Stomach smooth muscle (tissue), 2 donors: ENCODE results near the gene ETNK2.
A peak's percentile ranks its signal among the peaks of the same experiment; 100 is the strongest.

Experiments used
- H3K27ac ChIP-seq: one replicate; pipeline ENCODE4 v1.7.0; 2013; ENCODE audit warnings: mild to moderate bottlenecking, low read length, inconsistent platforms
- H3K27me3 ChIP-seq, 2 donors: one replicate each; pipeline ENCODE4 v1.7.0; 2013; ENCODE audit warnings: low read length in 2 of 2; ENCODE audit not compliant: insufficient read depth in 2 of 2, control insufficient read depth in 1 of 2
- H3K36me3 ChIP-seq, 2 donors: one replicate each; pipeline ENCODE4 v1.7.0; 2013; ENCODE audit warnings: low read length in 2 of 2; ENCODE audit not compliant: control insufficient read depth in 2 of 2, insufficient read depth in 2 of 2
- H3K4me1 ChIP-seq: one replicate; pipeline ENCODE4 v1.7.0; 2013; ENCODE audit warnings: low read length; ENCODE audit not compliant: control insufficient read depth, insufficient read depth
- H3K4me3 ChIP-seq, 2 donors: one replicate each; pipeline ENCODE4 v1.7.0; 2013; ENCODE audit warnings: low read length in 2 of 2
- H3K9ac ChIP-seq, 2 donors: one replicate each; pipeline ENCODE4 v1.7.0; 2013; ENCODE audit warnings: low read length in 2 of 2, mild to moderate bottlenecking in 1 of 2
- H3K9me3 ChIP-seq, 2 donors: one replicate each; pipeline ENCODE4 v1.7.0; 2013; ENCODE audit warnings: low read length in 2 of 2; ENCODE audit not compliant: control insufficient read depth in 2 of 2
- donor health status: healthy.
- donor health status: Pancreatic carcinoma.

The ETNK2 gene

DNA sequence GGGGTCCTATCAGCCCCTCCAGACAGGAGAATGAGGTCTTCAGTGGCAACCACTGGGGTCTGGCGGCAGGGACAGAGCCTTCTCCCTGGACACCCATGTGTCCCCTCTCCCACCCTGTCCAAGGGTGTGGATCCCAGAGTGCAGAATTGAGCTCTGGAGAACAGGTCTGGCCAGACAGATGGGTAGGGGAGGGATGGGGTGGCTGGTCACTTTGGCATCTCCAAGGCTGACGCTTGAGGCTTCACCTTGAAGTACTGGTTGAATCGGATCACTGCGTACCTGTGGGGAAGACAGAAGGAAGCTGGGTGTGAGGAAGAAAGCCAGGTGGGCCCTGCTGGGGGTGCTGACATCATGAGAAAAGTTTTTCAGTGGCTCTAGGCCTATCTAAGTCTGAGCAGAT, 19.9 kb downstream of the ETNK2 start:
- H3K4me3 ChIP-seq, result no peak overlapping the region
- H3K9me3 ChIP-seq, result no peaks in the 10 kb centered on the region
- H3K4me1 ChIP-seq, result peaks cover 14% of the 10 kb centered on the region
- H3K27me3 ChIP-seq, result no peaks in the 10 kb centered on the region
- peaks cover 0 to 4% of the 10 kb centered on the region in 2 donors for H3K36me3 ChIP-seq
- no peak overlapping the region for H3K27ac ChIP-seq
- H3K9ac ChIP-seq, result no peak overlapping the region

- H3K4me3 ChIP-seq, result no peak overlapping the region
- peaks cover 19% of the 10 kb centered on the region for H3K4me1 ChIP-seq
Measured at GRCh38 chr1:204130981-204131892, 20.6 kb downstream of the ETNK2 start.

DNA sequence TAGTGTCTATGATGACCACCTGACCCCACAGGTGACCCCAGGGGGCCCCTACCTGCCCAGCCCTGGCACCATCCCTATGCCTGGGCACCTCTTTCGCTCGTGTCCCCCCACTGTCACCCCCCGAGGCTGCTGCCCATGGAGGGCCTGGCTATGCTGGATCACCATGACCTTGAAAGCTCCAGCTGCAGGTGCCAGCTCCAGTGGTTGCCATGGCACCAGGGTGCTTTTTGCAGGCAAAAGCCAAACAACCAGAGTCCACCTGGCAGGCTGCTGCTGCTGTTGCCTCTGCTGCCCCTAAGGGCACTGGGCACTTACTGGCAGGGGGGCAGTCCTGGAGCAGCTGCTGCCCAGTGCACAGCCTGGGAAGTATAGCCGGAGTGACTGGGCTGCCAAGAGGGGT, 21.7 kb downstream of the ETNK2 start:
- peaks cover 0 to 4% of the 10 kb centered on the region in 2 donors for H3K36me3 ChIP-seq
- no peaks in the 10 kb centered on the region for H3K27me3 ChIP-seq
- peaks cover 19% of the 10 kb centered on the region for H3K4me1 ChIP-seq
- H3K27ac ChIP-seq, result no peak overlapping the region
- no peak overlapping the region for H3K9ac ChIP-seq
- no peak overlapping the region for H3K4me3 ChIP-seq
- H3K9me3 ChIP-seq, result no peaks in the 10 kb centered on the region

More at GRCh38 chr1:204130981-204131892, 20.6 kb downstream of the ETNK2 start:
- H3K36me3 ChIP-seq, result peaks cover 0 to 4% of the 10 kb centered on the region in 2 donors
- H3K9ac ChIP-seq, result no peak overlapping the region
- H3K9me3 ChIP-seq, result no peaks in the 10 kb centered on the region
- no peaks in the 10 kb centered on the region for H3K27me3 ChIP-seq
- H3K27ac ChIP-seq, result no peak overlapping the region

GRCh38 chr1:204128964-204129896, 22.6 kb downstream of the ETNK2 start:
- H3K4me3 ChIP-seq, result peak overlapping the region in 1 of 2 donors; percentile 49
- peaks cover 19% of the 10 kb centered on the region for H3K4me1 ChIP-seq
- peak overlapping the region; percentile 2 to 29 for H3K9ac ChIP-seq
- H3K27me3 ChIP-seq, result no peaks in the 10 kb centered on the region
- no peak overlapping the region for H3K27ac ChIP-seq
- no peaks in the 10 kb centered on the region for H3K36me3 ChIP-seq
- H3K9me3 ChIP-seq, result no peaks in the 10 kb centered on the region

- Histone ChIP-seq H3K27ac (no peak overlapping the region), H3K36me3 (peaks cover 0 to 3% of the 10 kb centered on the region in 2 donors), H3K27me3 (peaks cover 0 to 2% of the 10 kb centered on the region in 2 donors), H3K4me1 (peaks cover 19% of the 10 kb centered on the region), H3K4me3 (peak overlapping the region in 1 of 2 donors; percentile 49), H3K9me3 (no peaks in the 10 kb centered on the region), H3K9ac (peak overlapping the region in 1 of 2 donors; percentile 29)
Measured at GRCh38 chr1:204128464-204128963, 23.3 kb downstream of the ETNK2 start.

DNA sequence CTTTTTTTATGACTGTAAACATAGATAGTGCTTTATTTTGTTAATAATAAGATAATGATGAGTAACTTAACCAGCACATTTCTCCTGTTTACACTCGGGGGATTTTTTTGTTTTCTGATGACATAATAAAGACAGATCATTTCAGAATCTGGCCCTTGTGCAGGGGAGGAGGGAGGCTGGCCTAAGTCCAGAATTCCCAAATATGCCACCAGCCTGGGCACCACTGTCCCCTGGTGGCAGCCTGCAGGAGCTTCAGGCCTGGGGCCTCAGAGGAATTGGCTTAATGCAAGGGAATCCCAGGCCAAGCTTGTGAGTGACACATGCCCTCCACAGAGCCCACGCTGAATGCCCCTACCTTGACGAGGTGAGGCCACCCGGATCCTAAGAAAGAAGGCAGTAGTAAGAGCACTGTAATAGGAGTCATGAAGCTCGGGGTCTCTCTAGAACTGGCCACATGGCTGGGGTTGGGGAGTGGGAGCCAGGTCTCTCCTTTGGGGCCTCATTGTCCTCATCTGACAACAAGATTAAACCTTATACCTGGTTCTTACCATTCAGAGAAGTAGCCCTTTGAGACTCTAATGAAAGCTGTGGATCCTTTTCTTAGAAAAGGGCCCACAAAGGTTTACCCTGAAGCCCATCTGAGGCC, 24.1 kb downstream of the ETNK2 start:
- Histone ChIP-seq H3K36me3 (peaks cover 0 to 3% of the 10 kb centered on the region in 2 donors), H3K9ac (no peak overlapping the region), H3K9me3 (no peaks in the 10 kb centered on the region), H3K4me1 (peaks cover 19% of the 10 kb centered on the region), H3K4me3 (no peak overlapping the region), H3K27me3 (peaks cover 0 to 2% of the 10 kb centered on the region in 2 donors), H3K27ac (no peak overlapping the region)

GRCh38 chr1:204126956-204127355, 24.9 kb downstream of the ETNK2 start:
- peaks cover 19% of the 10 kb centered on the region for H3K4me1 ChIP-seq
- no peak overlapping the region for H3K9ac ChIP-seq
- peaks cover 0 to 6% of the 10 kb centered on the region in 2 donors for H3K36me3 ChIP-seq
- no peak overlapping the region for H3K4me3 ChIP-seq
- H3K27ac ChIP-seq, result no peak overlapping the region
- H3K27me3 ChIP-seq, result peaks cover 0 to 2% of the 10 kb centered on the region in 2 donors
- no peaks in the 10 kb centered on the region for H3K9me3 ChIP-seq

GRCh38 chr1:204126386-204126785, 25.5 kb downstream of the ETNK2 start:
- Histone ChIP-seq H3K9ac (no peak overlapping the region), H3K4me1 (peaks cover 19% of the 10 kb centered on the region), H3K27ac (no peak overlapping the region), H3K4me3 (no peak overlapping the region), H3K9me3 (no peaks in the 10 kb centered on the region), H3K27me3 (peaks cover 0 to 2% of the 10 kb centered on the region in 2 donors), H3K36me3 (peaks cover 0 to 6% of the 10 kb centered on the region in 2 donors)

GRCh38 chr1:204125759-204126351, 26.0 kb downstream of the ETNK2 start:
- H3K9ac ChIP-seq, result no peak overlapping the region
- no peak overlapping the region for H3K4me3 ChIP-seq
- H3K27ac ChIP-seq, result no peak overlapping the region
- peaks cover 0 to 2% of the 10 kb centered on the region in 2 donors for H3K27me3 ChIP-seq
- H3K36me3 ChIP-seq, result peaks cover 0 to 6% of the 10 kb centered on the region in 2 donors
- H3K9me3 ChIP-seq, result no peaks in the 10 kb centered on the region
- H3K4me1 ChIP-seq, result peaks cover 17% of the 10 kb centered on the region

DNA sequence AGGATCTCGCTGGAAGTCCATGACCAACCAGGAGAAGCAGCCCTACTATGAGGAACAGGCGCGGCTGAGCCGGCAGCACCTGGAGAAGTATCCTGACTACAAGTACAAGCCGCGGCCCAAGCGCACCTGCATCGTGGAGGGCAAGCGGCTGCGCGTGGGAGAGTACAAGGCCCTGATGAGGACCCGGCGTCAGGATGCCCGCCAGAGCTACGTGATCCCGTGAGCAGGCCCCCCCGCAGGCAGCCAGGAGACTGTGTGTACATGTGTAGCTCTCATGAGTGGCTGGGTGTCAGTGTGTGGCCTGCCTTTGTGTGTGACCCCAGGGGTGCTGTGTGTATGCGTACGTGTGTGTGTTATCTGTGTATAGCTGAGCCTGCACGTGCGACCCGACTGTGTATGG, 27.2 kb downstream of the ETNK2 start:
- Histone ChIP-seq H3K4me3 (no peak overlapping the region), H3K9me3 (no peaks in the 10 kb centered on the region), H3K27me3 (peaks cover 0 to 2% of the 10 kb centered on the region in 2 donors), H3K4me1 (peaks cover 17% of the 10 kb centered on the region), H3K9ac (no peak overlapping the region), H3K27ac (no peak overlapping the region), H3K36me3 (peaks cover 0 to 8% of the 10 kb centered on the region in 2 donors)
